ENCODE measurements around the gene ITPR3.

ITPR3 gene

GRCh38 chr6:33664506-33665057 lies 43.5 kb downstream of the ITPR3 start:
- in situ Hi-C loops (cut with HindIII; ENCODE audit: low sequenced_read_pairs) = no loop called here

- in situ Hi-C loops (cut with HindIII; ENCODE audit: low sequenced_read_pairs) = no loop called here
These were observed 44.8 kb downstream of the ITPR3 start for GRCh38 chr6:33665957-33666356.

- in situ Hi-C loops (cut with HindIII; ENCODE audit: low sequenced_read_pairs) = no loop called here
These were observed 46.0 kb downstream of the ITPR3 start for GRCh38 chr6:33667072-33667471.

- in situ Hi-C loops (cut with HindIII; ENCODE audit: low sequenced_read_pairs) = no loop called here
These were observed 46.7 kb downstream of the ITPR3 start for GRCh38 chr6:33667776-33668175.

GRCh38 chr6:33668328-33668727 lies 47.2 kb downstream of the ITPR3 start:
- in situ Hi-C loops (cut with HindIII; ENCODE audit: low sequenced_read_pairs) = no loop called here

- in situ Hi-C loops (cut with HindIII; ENCODE audit: low sequenced_read_pairs) = no loop called here
These were observed 47.8 kb downstream of the ITPR3 start for GRCh38 chr6:33668914-33669313.

GRCh38 chr6:33670086-33670660 lies 49.1 kb downstream of the ITPR3 start:
- in situ Hi-C loops (cut with HindIII; ENCODE audit: low sequenced_read_pairs) = no loop called here

GRCh38 chr6:33670971-33671743 lies 50.0 kb downstream of the ITPR3 start:
- in situ Hi-C loops (cut with HindIII; ENCODE audit: low sequenced_read_pairs) = no loop called here

- in situ Hi-C loops (cut with HindIII; ENCODE audit: low sequenced_read_pairs) = no loop called here
These were observed 50.6 kb downstream of the ITPR3 start for GRCh38 chr6:33671744-33672072.

GRCh38 chr6:33672808-33673207 lies 51.7 kb downstream of the ITPR3 start:
- in situ Hi-C loops (cut with HindIII; ENCODE audit: low sequenced_read_pairs) = no loop called here

- in situ Hi-C loops (cut with HindIII; ENCODE audit: low sequenced_read_pairs) = no loop called here
These were observed 52.7 kb downstream of the ITPR3 start for GRCh38 chr6:33673851-33674250.

- in situ Hi-C loops (cut with HindIII; ENCODE audit: low sequenced_read_pairs) = no loop called here
These were observed 54.8 kb downstream of the ITPR3 start for GRCh38 chr6:33675968-33676367.

- in situ Hi-C loops (cut with HindIII; ENCODE audit: low sequenced_read_pairs) = no loop called here
These were observed 55.5 kb downstream of the ITPR3 start for GRCh38 chr6:33676416-33677142.

GRCh38 chr6:33677143-33677660 lies 56.1 kb downstream of the ITPR3 start:
- in situ Hi-C loops (cut with HindIII; ENCODE audit: low sequenced_read_pairs) = no loop called here

- in situ Hi-C loops (cut with HindIII; ENCODE audit: low sequenced_read_pairs) = no loop called here
These were observed 56.6 kb downstream of the ITPR3 start for GRCh38 chr6:33677689-33678088.

- in situ Hi-C loops (cut with HindIII; ENCODE audit: low sequenced_read_pairs) = no loop called here
These were observed 57.3 kb downstream of the ITPR3 start for GRCh38 chr6:33678233-33678931.

- in situ Hi-C loops (cut with HindIII; ENCODE audit: low sequenced_read_pairs) = no loop called here
These were observed 57.9 kb downstream of the ITPR3 start for GRCh38 chr6:33678932-33679490.

GRCh38 chr6:33679761-33680160 lies 58.6 kb downstream of the ITPR3 start:
- in situ Hi-C loops (cut with HindIII; ENCODE audit: low sequenced_read_pairs) = no loop called here

GRCh38 chr6:33682341-33682740 lies 61.2 kb downstream of the ITPR3 start:
- in situ Hi-C loops (cut with HindIII; ENCODE audit: low sequenced_read_pairs) = no loop called here

GRCh38 chr6:33683051-33683571 lies 62.0 kb downstream of the ITPR3 start:
- in situ Hi-C loops (cut with HindIII; ENCODE audit: low sequenced_read_pairs) = no loop called here
